T-helper 2 cell treated with Interferon-gamma antibody and Interleukin-4, amounts not matched to agents 5 μg/mL and 100 μg/mL, for 36 hours (primary cell): ENCODE data around the gene CDC42EP4.

Source experiments
- DNase-seq: peaks from one replicate; pipeline ENCODE4 v3.0.0; 2021; ENCODE audit warnings: low spot score
- H3K27ac Mint-ChIP-seq: one replicate; pipeline ENCODE4 v1.8.0; 2021; ENCODE audit warnings: mild to moderate bottlenecking, mixed read lengths
- H3K27me3 Mint-ChIP-seq: one replicate; pipeline ENCODE4 v1.8.0; 2021; ENCODE audit warnings: low read depth, mixed read lengths
- H3K36me3 Mint-ChIP-seq: one replicate; pipeline ENCODE4 v1.8.0; 2021; ENCODE audit warnings: low read depth, mixed read lengths
- H3K4me1 Mint-ChIP-seq: one replicate; pipeline ENCODE4 v1.8.0; 2021; ENCODE audit warnings: low read depth, mixed read lengths
- H3K4me3 Mint-ChIP-seq: one replicate; pipeline ENCODE4 v1.8.0; 2022; ENCODE audit warnings: mild to moderate bottlenecking, moderate library complexity, mixed read lengths
- H3K9me3 Mint-ChIP-seq: one replicate; pipeline ENCODE4 v1.8.0; 2021; ENCODE audit warnings: mixed read lengths

CDC42EP4 gene

DNA sequence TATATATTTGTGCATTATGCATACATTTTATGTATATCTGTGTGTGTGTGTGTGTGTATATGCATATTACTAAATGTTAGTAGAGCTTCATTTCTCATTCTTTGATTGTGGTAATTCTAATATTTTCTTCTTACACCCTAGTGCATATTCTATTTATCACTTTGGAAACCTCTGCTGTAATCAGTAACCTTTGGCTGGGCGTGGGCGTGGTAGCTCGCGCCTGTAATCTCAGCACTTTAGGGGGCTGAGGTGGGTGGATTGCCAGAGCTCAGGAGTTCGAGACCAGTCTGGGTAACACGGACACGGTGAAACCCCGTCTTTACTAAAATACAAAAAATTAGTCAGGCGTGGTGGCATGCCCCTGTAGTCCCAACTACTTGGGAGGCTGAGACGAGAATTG, 77.1 kb downstream of the CDC42EP4 start:
- DNase-seq, result no peak
- Mint-ChIP-seq H3K4me3 (no peak overlapping the region), H3K9me3 (no peaks in the 10 kb centered on the region), H3K27me3 (no peaks in the 10 kb centered on the region), H3K36me3 (peaks cover 50% of the 10 kb centered on the region), H3K27ac (no peak overlapping the region), H3K4me1 (peaks cover 41% of the 10 kb centered on the region)
